ENCODE data around the gene PAIP2. TPM values are rescaled to one million over a fixed set of nuclear protein-coding genes. Genes with fewer than 3 reads are reported as not detected.

Gene PAIP2
- polyA plus RNA-seq, 1 of the 3 experiments (the other 2 are of a cell fraction) = 73.2 TPM

DNA sequence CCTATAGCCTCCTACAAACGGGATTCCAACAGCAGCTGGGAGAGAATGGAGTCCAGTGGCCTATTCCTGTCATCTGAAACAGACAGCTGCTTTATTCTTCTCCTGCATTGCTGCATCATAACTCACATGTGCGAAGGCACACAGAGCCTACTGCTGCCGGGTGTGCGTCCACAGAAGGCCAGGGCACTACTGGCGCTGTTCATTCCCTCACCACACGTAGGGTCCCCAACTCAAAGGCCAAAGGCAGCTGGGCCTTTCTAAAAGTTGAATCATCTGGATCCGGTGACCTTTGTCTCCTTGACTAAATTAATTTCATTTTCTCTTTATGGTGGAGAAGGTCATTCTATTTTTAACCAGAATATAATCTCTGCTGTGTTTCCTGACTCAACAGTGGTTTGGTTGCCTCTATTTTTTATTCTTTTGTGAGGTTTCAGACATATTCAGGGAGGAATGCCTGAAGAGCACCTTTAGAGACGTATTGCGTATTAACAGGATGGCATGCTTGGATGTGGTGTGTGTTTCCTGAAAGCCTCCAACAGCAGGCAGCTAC is 73.0 kb downstream of the PAIP2 start:
- POLR2A ChIA-PET = no interaction called here
- H3K4me1 ChIP-seq (ENCODE audit: control insufficient read depth in 1 of 2, insufficient read depth in 2 of 2, low read depth in 1 of 2, low read length in 1 of 2) = peaks cover 0 to 16% of the 10 kb centered on the region in 2 experiments; a peak in 1 of 4 replicates

More for the DNA sequence above, 73.0 kb downstream of the PAIP2 start:
- CTCF ChIA-PET = interaction anchor here (1.6 kb wide), 1 partner anchor 10 kb away, joined by 3 read pairs; no protein-coding TSS in a partner anchor
- no peak overlapping the region for H3K4me2 ChIP-seq
- H3K79me2 ChIP-seq (ENCODE audit: insufficient read depth) = no peaks in the 10 kb centered on the region
- 94% methylated on average over 9 of the region's 9 CpGs for WGBS (ENCODE audit: low lambda C conversion rate)
- no peaks in the 10 kb centered on the region for H4K20me1 ChIP-seq (ENCODE audit: insufficient read depth)
- no peak for DNase-seq
- H3K9ac ChIP-seq = no peak overlapping the region
- no peak overlapping the region for H2AFZ ChIP-seq (ENCODE audit: low read depth)
- TF ChIP-seq, protein P1, sequence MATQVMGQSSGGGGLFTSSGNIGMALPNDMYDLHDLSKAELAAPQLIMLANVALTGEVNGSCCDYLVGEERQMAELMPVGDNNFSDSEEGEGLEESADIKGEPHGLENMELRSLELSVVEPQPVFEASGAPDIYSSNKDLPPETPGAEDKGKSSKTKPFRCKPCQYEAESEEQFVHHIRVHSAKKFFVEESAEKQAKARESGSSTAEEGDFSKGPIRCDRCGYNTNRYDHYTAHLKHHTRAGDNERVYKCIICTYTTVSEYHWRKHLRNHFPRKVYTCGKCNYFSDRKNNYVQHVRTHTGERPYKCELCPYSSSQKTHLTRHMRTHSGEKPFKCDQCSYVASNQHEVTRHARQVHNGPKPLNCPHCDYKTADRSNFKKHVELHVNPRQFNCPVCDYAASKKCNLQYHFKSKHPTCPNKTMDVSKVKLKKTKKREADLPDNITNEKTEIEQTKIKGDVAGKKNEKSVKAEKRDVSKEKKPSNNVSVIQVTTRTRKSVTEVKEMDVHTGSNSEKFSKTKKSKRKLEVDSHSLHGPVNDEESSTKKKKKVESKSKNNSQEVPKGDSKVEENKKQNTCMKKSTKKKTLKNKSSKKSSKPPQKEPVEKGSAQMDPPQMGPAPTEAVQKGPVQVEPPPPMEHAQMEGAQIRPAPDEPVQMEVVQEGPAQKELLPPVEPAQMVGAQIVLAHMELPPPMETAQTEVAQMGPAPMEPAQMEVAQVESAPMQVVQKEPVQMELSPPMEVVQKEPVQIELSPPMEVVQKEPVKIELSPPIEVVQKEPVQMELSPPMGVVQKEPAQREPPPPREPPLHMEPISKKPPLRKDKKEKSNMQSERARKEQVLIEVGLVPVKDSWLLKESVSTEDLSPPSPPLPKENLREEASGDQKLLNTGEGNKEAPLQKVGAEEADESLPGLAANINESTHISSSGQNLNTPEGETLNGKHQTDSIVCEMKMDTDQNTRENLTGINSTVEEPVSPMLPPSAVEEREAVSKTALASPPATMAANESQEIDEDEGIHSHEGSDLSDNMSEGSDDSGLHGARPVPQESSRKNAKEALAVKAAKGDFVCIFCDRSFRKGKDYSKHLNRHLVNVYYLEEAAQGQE (IDR thresholded peaks at IDR 0.05; ENCODE audit: low read depth, low read length) = no peak
- no peak for TF ChIP-seq GABPA (IDR thresholded peaks at IDR 0.05; ENCODE audit: low read depth)
- no peak for TF ChIP-seq TEAD4 (IDR thresholded peaks at IDR 0.05; ENCODE audit: borderline replicate concordance, insufficient read depth)
- TF ChIP-seq, protein P2, sequence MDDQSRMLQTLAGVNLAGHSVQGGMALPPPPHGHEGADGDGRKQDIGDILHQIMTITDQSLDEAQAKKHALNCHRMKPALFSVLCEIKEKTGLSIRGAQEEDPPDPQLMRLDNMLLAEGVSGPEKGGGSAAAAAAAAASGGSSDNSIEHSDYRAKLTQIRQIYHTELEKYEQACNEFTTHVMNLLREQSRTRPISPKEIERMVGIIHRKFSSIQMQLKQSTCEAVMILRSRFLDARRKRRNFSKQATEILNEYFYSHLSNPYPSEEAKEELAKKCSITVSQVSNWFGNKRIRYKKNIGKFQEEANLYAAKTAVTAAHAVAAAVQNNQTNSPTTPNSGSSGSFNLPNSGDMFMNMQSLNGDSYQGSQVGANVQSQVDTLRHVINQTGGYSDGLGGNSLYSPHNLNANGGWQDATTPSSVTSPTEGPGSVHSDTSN (IDR thresholded peaks at IDR 0.05) = no peak
- no peak for TF ChIP-seq TCF12 (IDR thresholded peaks at IDR 0.05)
- no peak for TF ChIP-seq TAF1 (IDR thresholded peaks at IDR 0.05; ENCODE audit: borderline replicate concordance, low read depth, low read length)
- no peak for TF ChIP-seq SMC3 (IDR thresholded peaks at IDR 0.05; ENCODE audit: low read depth, low read length)
- TF ChIP-seq ELF1 (IDR thresholded peaks at IDR 0.05) = no peak
- TF ChIP-seq, protein P3, sequence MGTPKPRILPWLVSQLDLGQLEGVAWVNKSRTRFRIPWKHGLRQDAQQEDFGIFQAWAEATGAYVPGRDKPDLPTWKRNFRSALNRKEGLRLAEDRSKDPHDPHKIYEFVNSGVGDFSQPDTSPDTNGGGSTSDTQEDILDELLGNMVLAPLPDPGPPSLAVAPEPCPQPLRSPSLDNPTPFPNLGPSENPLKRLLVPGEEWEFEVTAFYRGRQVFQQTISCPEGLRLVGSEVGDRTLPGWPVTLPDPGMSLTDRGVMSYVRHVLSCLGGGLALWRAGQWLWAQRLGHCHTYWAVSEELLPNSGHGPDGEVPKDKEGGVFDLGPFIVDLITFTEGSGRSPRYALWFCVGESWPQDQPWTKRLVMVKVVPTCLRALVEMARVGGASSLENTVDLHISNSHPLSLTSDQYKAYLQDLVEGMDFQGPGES (IDR thresholded peaks at IDR 0.05; ENCODE audit: low read depth, low read length) = no peak
- no peak for TF ChIP-seq NRF1 (IDR thresholded peaks at IDR 0.05; ENCODE audit: low read depth, low read length)
- TF ChIP-seq, protein P4, sequence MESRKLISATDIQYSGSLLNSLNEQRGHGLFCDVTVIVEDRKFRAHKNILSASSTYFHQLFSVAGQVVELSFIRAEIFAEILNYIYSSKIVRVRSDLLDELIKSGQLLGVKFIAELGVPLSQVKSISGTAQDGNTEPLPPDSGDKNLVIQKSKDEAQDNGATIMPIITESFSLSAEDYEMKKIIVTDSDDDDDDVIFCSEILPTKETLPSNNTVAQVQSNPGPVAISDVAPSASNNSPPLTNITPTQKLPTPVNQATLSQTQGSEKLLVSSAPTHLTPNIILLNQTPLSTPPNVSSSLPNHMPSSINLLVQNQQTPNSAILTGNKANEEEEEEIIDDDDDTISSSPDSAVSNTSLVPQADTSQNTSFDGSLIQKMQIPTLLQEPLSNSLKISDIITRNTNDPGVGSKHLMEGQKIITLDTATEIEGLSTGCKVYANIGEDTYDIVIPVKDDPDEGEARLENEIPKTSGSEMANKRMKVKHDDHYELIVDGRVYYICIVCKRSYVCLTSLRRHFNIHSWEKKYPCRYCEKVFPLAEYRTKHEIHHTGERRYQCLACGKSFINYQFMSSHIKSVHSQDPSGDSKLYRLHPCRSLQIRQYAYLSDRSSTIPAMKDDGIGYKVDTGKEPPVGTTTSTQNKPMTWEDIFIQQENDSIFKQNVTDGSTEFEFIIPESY (IDR thresholded peaks at IDR 0.05; ENCODE audit: borderline replicate concordance, low read depth) = no peak
- no peak for TF ChIP-seq NFIC (IDR thresholded peaks at IDR 0.05; ENCODE audit: borderline replicate concordance)
- no peak for TF ChIP-seq RFX5 (IDR thresholded peaks at IDR 0.05; ENCODE audit: low read length)
- TF ChIP-seq SIN3A (IDR thresholded peaks at IDR 0.05; ENCODE audit: borderline replicate concordance, low read depth, low read length) = no peak
- TF ChIP-seq CHD2 (IDR thresholded peaks at IDR 0.05; ENCODE audit: low read length, partially characterized antibody) = no peak
- TF ChIP-seq JUND (IDR thresholded peaks at IDR 0.05) = no peak
- TF ChIP-seq MEF2A (IDR thresholded peaks at IDR 0.05; ENCODE audit: borderline replicate concordance, low read depth) = no peak
- TF ChIP-seq, protein P5, sequence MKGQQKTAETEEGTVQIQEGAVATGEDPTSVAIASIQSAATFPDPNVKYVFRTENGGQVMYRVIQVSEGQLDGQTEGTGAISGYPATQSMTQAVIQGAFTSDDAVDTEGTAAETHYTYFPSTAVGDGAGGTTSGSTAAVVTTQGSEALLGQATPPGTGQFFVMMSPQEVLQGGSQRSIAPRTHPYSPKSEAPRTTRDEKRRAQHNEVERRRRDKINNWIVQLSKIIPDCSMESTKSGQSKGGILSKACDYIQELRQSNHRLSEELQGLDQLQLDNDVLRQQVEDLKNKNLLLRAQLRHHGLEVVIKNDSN (IDR thresholded peaks at IDR 0.05; ENCODE audit: borderline replicate concordance, low read depth) = no peak
- TF ChIP-seq RAD21 (IDR thresholded peaks at IDR 0.05; ENCODE audit: low read length) = no peak
- H3F3A ChIP-seq (replicated peaks; ENCODE audit: insufficient read depth) = no peaks in the 10 kb centered on the region
- H3K27ac ChIP-seq (ENCODE audit: low read depth in 2 of 2, low read length in 1 of 2) = no peak overlapping the region; a peak in 1 of 4 replicates
- no peaks in the 10 kb centered on the region for H3K27me3 ChIP-seq (ENCODE audit: insufficient read depth)
- H3K9me3 ChIP-seq = no peaks in the 10 kb centered on the region
- H3K4me3 ChIP-seq (ENCODE audit: low read depth in 2 of 2, low read length in 1 of 2) = no peak overlapping the region
- peaks cover 27 to 52% of the 10 kb centered on the region in 2 experiments for H3K36me3 ChIP-seq (replicated peaks in 1 of 2; ENCODE audit: control insufficient read depth in 1 of 2, insufficient read depth in 2 of 2, low read length in 1 of 2)
- no peaks in the 10 kb centered on the region for H3K9me2 ChIP-seq

Data from SK-N-SH (cell line).